GM19025 (cell line): Measurements from ENCODE around the gene ZKSCAN4.

ENCODE experiments used
- ATAC-seq: cut with Tn5 transposase; IDR thresholded peaks from one replicate; pipeline ENCODE4 v1.9.1; 2021; ENCODE audit warnings: mild to moderate bottlenecking, low read depth, moderate library complexity; ENCODE audit not compliant: unreplicated experiment

ZKSCAN4 gene

DNA sequence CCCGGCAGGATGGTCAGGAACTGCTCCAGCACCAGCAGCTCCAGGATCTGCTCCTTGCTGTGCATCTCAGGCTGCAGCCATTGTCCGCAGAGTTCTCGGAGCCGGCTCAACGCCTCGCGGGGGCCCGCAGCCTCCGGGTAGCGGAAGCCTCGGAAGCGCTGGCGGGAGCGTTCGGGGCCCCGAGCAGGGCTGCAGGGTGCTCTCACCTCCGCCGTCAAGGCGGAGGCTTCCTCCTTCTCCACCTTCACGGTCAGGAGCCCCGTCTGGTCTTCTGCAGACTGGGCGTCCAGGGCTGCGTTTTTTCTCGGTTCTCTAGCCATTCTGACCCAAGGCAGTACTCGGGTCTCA lies 434 bp downstream of the ZKSCAN4 start:
- peak; percentile 45 for ATAC-seq

- no peak for ATAC-seq
These were observed 1.3 kb downstream of the ZKSCAN4 start for GRCh38 chr6:28250747-28251146.

DNA sequence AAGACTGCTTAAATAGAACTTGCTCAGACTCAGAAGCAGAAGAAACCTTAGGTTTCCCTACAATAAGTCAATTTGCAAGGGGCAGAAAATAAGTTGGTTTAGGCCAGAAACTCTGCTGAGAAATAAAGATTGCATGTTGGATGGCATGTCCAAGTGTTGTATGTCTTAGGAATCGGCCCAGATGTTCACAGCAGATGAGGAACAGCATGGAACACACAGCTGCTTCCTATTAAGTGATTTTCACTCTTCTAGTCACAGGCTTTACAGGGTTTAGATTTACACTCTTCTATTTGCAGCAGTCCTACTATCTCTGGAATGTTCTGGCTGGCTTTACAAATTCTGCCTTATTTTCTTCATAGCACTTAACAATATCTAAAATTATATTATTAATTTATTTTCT lies 3.2 kb downstream of the ZKSCAN4 start:
- no peak for ATAC-seq

GRCh38 chr6:28245206-28245941 lies 6.7 kb downstream of the ZKSCAN4 start:
- ATAC-seq, result no peak

GRCh38 chr6:28243946-28244345 lies 8.1 kb downstream of the ZKSCAN4 start:
- no peak for ATAC-seq

- no peak for ATAC-seq
These were observed 11.6 kb downstream of the ZKSCAN4 start for GRCh38 chr6:28240471-28240870.

DNA sequence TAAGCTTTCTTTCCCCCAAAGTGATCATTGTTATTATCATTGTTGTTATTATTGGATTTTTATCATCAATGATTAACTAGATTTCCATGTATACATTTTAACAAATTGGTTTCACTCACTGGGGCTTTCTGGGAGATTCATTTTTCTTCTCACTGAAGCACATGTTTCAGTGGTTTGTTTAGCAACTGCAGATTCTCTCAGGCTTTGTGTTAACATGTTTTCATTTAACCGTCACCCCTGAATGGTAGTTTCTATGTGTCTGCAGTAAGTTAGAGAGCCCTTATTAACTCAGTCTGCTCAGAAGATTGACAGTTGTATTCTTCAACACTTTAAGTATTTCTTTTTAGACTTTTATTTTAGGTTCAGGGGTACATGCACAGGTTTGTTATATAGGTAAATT lies 12.4 kb downstream of the ZKSCAN4 start:
- ATAC-seq, result no peak

DNA sequence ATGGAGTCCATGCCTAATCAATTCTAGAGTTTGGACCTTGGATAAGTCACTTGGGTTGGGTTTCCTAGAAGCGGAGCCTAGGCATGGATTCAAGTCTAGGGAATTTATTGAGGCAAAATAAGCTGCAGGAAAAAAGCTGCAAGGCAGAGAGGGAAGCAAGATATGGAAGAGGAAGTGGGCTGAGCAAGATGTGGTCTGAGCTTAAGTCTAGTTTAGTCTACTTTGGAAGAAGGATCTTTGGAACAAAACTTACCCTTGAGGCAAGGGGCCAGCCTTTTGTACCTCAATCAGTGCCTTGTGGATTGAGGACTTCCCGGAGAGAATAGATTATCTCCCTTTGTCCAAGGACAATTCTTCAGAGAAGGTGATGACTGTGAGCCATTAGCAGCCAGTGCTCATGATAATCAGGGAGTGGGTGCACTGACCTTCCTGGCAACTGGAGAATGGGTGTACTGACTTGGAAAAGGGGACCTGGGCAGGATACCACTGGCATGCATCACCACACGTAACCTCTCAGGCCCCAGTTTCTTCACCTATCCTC lies 16.1 kb downstream of the ZKSCAN4 start:
- no peak for ATAC-seq

GRCh38 chr6:28232785-28233184 lies 19.3 kb downstream of the ZKSCAN4 start:
- ATAC-seq, result no peak

GRCh38 chr6:28226460-28226859 lies 25.6 kb downstream of the ZKSCAN4 start:
- ATAC-seq, result no peak

DNA sequence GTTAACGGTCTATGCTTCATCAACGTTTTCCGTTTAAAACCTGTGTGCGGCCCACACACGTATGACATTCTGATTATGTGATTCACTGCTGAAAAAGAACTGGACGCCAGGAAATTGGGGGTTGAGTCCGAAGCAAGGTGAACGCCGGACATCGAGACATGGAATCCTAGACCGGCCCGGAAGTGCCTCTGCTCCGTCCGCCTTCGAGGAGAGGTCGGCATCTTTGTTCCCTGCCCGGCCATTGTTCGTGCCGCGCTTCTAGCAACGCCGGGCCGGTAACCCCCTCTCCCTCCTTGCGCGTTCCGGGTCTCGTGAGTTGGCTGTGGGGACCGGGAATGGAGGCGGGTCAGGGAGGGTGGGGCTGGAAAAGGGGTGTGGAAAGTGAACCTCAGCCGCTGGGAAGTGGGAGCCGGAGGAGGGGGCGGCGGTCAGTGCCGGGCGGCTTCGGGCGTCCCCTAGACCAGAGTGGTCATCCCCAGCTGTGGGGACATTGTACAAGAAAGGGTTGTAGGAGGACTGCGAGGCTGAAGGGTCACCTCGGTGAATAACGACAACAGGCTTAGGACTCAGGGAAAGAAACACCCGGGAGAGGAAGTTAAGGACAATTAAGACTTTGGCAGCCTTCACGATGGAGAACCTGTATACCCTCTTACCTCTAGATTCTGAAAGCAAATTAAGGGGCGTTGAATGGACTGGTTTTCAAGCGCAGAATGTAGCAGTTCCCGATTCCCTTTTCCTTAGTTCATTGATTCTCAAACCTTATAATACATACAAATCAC lies 26.8 kb downstream of the ZKSCAN4 start, which contains the start of gene ZSCAN9:
ZSCAN9 (plus strand) TSS at position 220 of the 779 bp plus-strand sequence. CDS start 1,810 bp downstream, outside the sequence.
- ATAC-seq, result peak; percentile 91

GRCh38 chr6:28224131-28225055 lies 27.7 kb downstream of the ZKSCAN4 start:
- no peak for ATAC-seq

DNA sequence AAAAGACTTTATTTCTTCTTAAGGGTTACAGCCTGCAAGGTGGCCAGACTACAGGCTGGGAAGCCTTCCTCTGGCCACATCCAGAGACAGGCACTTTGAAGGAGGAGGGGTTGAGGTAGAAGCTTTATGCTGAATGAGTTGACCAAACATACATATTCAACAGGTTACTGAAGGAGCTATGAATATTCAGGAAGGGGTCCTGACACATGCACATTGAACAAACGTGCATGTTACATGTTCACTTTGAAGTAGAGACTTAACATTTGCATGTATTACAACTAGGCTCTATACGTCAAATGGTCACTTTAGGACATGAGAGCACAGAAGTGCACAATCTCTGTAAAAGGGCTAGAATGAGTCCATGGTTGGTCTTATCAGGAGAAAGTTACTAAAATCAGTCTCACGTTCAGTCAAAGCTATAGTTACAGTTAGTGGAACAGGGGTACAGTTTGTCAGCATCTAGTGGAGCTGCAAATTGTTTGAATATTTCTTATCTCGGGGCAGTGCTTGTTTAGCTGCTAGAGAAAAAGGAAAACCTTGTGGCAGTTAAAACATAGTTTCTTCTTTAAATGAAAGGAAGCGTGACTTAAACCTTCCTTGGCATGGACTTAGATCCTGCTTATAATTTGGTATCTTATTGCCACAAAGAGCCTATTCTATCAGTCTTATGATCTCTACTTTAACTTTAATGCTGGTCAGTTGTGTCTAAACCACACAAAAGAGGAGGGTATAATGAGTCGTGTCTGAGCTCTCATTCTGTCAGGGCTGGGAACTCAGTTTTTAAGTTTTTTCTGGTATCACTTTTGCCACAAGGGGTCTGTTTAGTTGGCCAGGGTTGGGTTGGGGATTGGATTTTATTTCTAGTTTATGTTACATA lies 31.6 kb downstream of the ZKSCAN4 start:
- no peak for ATAC-seq

- ATAC-seq, result peak; percentile 73
These were observed 33.5 kb downstream of the ZKSCAN4 start for GRCh38 chr6:28218312-28219248.

DNA sequence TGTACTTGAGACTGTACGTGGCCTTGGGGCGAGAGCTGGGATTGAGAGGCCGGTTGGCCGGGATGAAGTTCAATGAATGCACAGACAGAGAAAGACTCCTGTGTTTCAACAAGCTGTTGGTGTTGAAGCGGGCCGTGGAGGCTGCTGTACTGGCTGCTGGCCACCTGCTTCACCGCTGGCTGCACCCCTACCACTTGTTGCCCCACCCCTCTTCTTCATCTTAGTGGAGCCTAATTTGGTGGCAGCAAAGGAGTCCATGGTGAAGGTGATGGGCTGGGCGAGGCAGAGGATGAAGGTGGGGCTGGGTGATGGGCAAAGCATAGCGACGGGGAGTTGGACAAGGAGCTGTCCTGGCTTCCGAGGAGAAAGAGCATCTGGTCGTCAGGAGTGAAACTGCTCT lies 34.2 kb downstream of the ZKSCAN4 start:
- ATAC-seq, result no peak

GRCh38 chr6:28215425-28215824 lies 36.6 kb downstream of the ZKSCAN4 start:
- ATAC-seq, result no peak

DNA sequence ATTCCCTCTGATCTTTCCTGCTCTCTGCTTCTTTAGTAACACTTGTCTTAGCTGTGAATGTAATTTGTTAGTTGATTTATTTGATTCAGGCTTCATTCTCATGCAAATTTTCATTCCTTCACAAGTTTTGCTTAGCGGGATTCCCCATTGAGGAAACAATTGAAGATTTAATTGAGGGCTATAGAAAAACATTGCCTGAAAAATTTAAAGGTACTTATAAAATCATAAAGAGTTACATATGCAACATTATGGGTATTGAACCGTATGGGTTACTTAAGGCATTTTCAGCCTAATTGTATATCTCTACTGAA lies 38.9 kb downstream of the ZKSCAN4 start:
- no peak for ATAC-seq

- ATAC-seq, result no peak
These were observed 39.4 kb downstream of the ZKSCAN4 start for GRCh38 chr6:28212510-28213212.
